GM21447 (cell line): ENCODE data around the gene CDC42BPB.

Experiments used
- ATAC-seq: cut with Tn5 transposase; IDR thresholded peaks from one replicate; pipeline ENCODE4 v1.9.1; 2021; ENCODE audit not compliant: unreplicated experiment

Gene CDC42BPB

DNA sequence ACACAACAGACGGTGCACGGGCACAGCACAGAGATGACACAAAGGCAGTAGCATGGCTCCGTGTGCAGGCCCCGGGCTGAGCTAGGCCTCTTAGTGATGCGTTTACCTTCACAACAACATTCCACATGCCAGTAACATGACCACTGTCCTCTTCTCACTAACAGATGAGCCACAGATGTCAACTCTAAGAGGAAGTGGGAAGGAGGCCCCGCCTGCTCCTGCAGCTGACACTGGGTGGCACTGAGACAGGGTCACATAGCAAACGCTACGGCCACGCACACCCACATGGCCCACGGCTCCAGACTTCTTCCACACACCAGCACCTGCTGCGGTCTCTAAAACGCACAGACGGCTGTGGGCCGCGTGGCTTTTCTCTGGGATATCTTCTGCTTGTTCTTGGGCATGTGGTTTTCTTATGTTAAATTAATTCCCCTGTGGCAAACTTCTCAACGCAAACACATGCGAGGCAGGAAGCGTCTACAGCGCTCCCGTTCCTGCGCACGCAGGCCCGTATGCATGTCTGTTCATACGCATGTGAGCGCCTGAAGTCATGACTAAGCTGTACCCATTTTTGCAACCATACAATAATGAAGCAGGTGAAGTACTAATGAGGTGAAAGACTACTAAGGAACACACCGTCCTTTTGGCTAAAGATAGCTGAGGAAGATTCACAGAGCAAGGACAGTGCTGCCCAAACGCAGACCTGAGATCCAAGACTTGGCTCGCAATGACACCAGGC is 108.1 kb downstream of the CDC42BPB start:
- peak; percentile 63 for ATAC-seq

DNA sequence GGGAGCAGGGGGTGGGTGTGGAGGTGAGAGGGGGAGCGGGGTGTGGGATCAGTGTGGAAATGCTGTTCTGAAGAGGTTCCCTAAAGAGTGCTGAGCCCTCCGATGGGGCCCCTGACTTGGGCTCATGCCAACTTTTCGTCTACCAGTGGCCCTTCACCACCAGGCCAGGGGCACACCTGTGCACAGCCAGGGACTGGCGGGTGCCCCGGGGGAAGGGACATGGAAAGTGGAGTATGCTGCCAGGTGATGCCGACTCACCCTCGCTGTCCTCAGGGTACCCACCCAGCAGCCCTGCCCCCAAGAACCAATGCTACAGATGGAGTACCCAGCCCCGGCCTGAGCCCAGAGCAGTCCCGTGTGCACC is 108.7 kb downstream of the CDC42BPB start:
- no peak for ATAC-seq

DNA sequence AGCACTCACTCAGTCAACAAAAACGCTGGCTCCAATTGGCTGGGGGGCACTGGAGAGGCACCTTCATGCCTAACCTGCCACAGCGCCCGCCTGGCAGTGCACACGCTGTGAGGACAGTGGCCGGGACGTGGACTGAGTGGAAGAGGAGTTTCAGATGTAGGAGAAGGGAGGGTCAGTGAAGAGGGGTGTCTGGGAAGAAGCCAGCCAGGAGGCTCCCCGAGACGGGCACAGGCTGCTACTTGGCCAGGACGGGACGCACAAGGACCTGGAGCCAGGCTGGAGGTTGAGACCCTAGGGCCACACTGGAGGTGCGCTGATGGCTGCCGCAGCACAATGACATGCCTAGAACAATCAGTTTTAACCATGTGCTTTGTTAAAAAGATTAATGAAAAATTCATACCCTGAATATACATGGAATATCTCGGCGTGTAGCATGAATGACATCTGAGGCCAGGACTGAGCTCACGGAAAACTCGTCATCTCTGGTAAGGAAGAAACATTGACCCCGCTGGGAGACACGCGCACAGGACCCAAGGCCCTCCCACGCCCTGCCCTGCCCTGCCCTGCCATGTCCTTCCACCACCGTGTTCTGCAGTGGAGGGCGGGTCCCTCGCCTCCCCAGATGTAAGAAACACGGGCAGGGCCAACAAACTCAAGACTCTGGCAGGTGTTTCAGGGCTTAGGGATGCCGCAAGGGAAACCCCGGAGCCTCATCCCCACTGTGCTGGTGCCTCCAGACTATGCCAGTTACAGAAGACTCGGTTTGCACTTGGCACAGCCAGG is 109.8 kb downstream of the CDC42BPB start:
- ATAC-seq: no peak

DNA sequence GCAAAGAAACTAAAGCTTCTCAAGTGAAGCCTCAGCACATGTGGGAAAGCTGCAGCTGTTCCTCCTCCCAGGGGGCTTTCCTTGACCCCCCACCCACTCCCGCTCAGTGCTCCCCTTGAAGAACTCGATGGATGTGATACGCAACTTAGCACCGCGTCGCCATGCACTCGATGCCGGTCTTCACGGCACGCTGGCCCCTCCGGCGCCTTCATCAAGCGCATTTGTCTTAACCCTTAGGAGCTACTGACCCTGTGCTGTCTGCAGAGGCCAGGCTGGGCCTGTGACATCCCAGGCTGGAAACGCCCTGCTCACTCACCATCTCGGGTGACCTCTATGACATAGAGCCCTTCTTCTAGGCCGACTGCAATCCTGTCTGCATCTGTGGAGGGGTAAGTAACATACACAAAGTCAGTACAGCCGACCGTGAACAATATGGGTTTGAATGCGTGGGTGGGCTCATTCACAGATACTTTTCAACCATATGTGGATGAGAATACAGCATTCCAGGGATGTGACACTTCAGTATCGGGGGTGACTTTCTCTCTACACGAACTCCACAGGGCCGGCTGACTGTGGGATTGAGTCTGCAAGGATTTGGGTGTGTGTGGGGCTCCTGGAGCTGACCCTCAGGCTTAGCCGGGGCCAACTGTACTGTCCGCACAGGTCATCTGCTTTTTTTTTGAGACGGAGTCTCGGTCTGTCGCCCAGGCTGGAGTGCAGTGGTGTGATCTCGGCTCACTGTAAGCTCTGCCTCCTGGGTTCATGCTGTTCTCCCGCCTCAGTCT is 111.8 kb downstream of the CDC42BPB start:
- ATAC-seq: no peak

DNA sequence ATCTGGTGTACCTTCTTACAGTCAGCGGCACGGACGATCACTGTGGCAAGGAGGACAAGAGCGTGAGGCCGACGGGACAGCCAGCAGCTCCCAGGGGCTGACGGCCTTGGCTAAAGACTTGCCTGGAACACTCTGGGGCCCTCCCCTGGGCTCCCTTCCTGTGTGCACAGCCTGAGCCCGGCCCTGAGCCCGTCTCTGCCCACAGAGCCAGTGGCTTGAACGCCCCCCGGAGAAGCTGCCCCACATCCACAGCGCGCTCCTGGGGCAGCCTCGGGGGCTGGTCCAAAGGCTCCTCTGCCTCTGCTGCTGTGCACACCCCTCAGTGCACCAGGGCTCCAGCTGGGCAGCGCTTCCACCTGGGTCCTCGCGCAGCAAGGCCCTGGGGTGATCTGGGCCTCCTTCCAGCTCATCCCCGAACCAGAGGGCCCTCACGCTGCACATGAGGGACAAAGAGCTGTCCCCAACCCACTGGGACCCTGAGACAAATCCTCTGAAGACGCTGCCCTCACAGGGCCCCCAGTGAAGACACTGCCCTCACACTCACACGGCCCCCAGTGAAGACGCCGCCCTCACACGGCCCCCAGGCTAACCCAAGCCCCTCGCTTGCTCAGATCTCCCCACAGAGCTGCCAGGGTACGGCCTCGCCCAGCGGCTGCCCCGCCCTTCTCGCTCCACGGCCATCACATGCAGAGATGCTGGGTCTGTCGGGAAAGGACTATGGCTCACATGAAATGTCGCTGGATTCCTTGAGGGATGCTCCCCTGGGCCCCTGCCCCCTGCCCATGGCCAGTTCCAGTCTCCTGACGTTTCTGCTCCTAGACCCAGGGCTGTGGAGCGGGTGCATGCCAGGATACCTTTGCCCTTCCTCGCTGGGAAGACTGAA is 112.7 kb downstream of the CDC42BPB start:
- ATAC-seq: no peak

DNA sequence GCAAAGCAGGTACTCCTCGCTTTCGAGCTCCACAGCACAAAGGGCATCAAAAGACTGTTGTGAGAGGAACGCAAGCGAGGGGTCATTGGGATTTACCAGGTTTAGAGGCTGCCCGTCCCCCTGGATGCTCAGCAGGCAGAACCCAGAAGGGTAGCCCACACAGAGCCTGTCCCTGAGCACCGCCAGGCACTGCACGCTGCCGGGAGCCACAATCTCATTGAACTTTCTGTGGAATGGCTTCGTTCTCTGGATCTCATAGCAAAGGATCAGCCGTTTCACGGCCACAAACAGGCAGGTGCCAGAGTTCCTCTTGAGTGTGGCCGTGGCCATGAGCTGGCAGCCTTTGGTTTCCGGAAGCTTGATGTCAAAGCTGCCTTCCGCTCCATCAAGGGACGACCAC is 113.4 kb downstream of the CDC42BPB start:
- no peak for ATAC-seq

DNA sequence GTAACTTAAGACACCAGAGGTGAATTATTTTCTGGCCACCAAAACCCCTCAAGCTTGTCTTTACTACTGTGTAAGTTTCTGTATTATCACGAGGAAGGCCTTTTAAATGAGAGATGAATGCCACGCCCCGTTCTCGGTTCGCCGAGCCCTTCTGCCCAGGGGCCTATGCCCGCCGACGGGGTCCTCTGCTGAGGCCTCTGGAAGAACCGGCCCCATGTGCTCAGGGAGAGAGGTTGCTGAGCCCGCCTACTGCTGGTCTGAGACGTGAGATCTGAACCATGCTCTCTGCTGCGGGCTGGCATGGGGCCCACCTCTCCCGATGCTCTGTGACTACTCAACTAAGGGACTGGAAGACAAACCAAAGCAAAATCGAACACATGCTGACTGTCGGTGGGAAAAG is 113.9 kb downstream of the CDC42BPB start:
- ATAC-seq: no peak

DNA sequence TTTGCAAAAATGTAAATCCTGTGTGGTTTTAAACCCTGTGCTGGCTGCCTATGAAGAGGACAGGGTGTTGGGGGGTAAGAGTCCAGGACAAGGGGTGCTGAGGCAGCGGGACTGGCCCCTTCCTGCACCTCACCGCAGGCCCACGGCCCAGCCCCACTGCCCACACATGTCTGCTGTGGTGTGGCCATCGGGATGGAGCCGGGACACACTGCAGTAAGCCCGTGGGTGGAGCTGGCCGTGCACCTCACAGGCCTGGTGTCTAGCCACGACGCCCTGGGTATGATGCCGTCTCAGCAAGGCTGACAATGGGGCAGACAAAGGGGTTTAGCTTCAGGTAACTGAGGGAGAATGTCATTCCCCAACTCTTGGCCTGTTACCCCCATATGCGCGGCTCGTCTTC is 115.3 kb downstream of the CDC42BPB start:
- ATAC-seq: no peak

DNA sequence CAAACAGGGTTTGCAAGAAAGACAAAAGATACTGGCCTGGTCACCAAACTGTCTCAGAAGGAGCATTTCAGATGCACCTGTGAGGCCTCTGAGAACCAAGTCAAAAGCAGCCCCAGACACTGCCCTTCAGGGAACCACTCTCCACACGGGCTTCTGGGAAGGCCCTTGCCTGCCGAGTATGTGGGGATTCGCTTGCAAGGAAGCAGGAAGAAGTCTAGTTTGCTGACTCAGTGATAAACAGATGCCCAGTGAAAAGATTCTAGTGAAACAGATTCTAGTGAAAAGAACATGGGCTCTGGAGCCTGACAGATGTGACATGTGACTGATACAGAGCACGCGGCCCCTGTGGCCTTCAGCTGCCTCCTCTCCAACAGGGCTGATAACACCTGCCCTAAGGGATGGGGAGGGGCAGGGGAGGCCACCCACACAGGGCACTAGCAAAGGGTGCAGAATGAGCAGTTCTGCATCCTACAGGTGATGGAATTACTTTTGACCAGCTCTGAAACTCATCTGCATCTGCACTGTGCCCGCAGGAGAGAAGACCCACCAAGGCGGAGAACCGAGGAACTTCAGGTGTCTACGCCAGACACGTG is 115.8 kb downstream of the CDC42BPB start:
- no peak for ATAC-seq

DNA sequence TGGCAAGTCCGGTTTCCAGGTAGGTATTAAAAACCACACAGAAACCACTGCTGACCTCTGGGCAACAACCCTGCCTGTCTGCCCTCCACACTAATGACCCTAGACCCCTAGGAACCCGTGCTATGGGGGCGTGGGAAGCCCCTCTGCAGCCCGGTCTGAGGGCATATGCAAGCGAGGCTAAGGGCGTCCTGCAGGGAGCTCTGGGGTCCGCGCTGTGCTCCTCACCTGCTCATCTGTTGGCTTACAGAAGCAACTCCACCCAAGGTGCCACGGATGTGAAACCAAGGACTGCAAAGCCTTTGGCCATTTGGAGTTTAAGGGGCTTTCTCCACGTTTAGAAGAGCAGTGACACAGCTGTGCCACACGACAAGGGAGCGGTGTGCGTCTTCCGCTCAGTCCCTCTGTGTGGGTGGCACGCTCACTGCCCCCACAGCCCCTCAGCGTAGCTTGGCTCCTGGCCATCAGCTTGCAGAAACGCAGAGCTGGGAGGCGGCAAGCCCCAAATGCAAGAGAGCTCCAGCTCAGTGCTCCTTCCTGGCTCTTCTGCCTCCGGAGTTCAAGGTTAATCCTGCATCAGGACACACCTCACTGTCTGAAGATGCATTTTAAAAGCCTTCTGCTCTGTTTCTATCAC is 116.5 kb downstream of the CDC42BPB start:
- ATAC-seq: no peak

DNA sequence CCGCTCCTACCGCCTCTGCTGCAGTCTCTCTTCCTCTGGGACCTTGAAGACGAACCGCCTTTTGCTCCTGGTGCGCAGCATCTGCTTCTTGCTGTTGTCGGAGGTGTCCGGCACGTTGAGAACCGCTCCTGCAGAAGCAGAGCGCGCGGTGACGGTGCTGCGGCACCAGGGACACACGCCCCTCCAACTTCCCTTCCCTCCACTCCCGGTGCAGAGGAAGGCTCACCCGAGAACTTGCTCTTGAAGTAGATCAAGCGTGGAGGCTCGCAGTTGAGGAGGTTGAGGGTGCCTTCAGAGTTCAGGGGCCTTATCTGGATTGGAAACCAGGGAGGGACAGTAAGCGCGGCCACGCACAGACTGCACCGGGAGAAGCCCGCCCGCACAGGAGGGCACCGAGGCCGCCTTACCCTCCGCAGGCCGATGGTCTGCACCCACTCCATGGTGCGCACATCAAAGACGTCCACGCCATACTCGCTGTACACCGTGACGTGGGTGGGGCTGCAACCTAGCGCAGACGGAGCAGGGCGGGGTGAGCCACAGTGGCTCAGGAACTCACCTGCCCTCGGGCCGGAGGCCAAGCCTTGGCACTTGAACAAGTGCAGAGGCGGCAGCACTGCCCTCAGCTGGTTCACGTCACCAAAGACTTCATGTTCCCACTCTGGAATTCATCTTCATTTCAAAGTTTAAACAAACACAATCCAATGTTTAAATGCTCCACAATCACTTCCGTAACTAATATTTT is 117.4 kb downstream of the CDC42BPB start:
- no peak for ATAC-seq

DNA sequence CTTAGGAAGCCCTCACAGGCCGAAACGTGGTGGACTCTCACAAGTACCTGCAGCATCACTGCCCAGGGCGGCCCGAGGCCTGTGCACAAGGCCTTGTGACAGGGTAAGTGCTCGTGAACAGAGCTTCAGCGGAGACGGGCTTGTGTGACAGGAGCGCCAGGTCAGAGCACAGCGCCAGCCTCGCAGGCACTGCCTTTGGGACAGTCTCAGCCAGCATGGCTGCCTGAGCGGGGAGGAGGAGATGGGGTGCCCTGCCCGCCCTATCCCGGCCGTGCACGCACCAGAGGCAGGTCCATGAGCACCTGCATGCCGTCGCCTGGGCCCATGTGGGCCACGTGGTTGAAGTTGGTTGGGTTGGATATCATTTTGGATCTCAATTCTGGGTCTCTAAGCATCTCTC is 118.0 kb downstream of the CDC42BPB start:
- no peak for ATAC-seq

DNA sequence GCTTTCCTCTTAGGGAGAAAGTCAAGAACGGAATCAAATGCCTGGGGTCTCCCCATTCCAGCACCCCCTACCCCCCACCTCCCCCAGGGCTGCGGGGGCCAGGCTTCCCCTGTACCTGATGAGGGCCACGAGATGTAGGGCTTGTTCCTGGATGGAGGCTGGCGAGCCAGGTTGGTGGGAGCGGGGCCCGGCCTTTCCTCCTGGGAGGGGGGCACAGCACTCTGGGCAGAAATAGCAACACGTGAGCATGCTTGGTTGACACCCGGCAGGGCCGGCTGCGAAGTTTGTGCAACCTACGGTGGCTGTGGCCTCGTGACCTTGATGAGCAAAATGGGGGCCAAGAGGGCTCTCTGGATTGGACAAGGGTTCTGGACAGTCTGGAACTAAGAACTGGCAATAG is 119.2 kb downstream of the CDC42BPB start:
- no peak for ATAC-seq

DNA sequence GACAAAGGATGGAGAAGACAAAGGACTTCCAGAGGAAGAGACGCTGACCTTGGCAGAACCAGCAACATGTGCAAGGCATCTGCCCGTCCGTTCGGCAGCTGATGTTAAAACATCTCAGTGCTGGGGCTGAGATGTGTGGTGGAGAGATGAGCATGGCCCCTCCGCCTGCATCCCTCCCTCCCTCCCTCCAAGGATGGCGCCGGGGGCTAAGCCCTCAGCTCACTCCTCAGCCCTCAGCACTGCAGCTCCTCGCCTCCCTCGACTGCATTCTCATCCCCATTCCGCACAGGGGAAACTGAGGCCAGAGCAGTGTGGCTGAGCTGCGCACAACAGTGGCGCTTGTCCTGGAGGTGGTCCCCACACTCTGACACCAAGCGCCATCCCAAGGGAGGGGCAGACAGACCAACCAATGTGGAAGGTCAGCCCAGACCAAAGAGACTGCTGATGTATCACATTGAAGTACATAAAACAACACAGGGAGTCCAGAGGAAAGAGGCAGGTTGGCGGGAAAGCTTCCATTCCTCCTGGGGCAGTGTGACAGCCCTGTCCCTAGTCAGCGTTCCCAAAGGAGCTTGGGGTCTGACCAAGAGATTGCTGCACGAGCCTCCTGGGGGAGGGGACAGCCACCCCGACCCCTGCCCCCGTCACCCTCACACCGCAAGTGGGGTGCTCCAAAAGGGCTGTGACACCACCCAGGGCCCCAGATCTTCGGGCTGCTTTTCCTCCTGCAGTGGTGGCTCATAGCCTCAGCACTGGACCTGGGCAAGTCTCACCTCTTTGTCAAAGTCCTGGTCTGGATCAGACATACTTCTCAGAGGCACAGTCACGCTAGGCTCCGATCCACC is 119.8 kb downstream of the CDC42BPB start:
- no peak for ATAC-seq

DNA sequence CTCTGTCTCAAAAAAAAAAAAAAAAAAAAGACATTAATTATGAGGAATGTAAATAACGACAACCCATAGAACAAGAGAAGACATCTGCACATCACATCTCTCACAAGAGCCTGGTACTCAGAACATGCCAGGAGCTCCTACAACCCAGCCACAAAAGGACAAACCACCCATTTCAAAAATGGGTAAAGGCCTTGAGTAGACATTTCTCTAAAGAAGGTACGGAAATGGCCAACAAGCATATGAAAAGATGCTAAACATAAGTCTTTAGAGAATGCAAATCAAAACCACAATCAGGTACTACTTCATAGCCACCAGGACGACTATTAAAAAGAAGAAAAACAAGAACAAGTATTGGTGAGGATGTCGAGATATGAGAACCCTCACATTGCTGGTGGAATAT is 121.6 kb downstream of the CDC42BPB start:
- ATAC-seq: no peak

DNA sequence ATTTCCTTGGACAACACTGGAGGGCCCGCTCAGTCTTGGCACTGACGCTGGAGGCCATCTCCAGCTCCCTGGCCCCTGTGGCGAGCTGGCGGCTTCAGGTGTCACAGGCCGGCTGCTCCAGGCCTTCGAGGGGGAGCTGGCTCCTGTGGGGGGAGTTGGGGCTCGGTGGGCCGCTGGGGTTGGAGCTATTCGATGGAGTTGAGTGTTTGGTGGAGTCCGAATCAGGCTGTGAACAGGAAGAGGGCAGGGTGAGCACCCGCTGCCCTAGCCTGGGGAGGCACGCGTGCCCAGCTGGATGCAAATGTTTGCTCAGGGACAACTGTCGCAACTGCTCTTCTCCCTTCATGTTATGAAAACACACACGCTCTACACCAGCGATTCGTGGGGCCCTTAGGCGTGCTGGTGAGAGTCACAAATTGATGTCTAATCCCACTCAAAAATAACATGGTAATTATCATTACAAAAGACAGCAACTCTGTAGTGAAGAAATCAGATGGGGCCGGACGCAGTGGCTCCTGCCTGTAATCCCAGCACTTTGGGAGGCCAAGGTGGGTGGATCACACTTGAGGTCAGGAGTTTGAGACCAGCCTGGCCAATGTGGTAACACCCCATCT is 123.6 kb downstream of the CDC42BPB start:
- ATAC-seq: no peak

DNA sequence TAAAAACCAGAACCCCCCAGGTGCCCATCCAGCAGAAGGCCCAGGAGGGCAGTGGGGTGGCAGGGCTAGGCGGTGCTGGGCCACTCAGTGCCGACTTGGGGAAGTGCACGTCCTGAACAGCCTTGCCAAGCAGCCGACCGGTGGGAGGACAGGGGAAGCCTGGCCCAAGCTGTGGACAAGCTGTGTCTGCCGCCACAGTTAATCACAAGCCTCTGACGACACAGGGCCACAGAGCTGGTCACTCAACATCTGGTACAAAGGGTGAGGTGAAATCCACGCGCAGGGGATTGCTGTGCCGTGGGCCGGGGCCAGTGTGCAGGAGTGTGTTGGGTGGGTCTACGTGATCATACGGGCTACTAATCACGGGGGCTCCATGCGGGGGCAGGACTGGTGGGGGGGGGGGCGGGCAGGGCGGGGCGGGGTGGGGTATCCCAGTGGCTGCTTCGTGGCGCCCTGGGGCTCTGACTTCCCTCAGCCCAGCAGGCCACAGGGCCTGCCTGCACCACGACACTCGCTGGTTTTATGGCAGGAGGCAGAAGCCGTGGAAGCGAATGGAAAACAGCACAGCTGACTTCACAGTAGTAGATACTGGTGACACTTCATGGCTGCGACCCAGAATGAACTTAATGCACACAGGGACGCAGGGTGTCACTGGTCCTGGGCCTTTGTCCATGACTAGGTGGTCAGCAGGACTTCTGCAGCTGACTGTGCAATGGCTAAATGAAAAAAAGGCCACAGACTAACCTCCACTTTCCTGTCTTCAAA is 124.7 kb downstream of the CDC42BPB start:
- no peak for ATAC-seq
